IPS DF 19.7 (cell line): ENCODE data around the gene PCDHGB6.
"Not testable (repeated sequence)": the region's sequence is repeated elsewhere in the genome, so short reads cannot be mapped to it uniquely, and the experiment has no call there.

Experiments used
- DNase-seq: peaks from one replicate; pipeline ENCODE4 v3.0.0-alpha.2; 2013; ENCODE audit warnings: low read depth, low spot score

The PCDHGB6 gene

GRCh38 chr5:141417494-141418172 lies 9.8 kb downstream of the PCDHGB6 start, which contains the start of gene PCDHGB7:
Gene PCDHGB7, plus strand, starts transcription at chr5:141417677. Its CDS starts 183 bp downstream, at chr5:141417860.
- DNase-seq: not testable (repeated sequence)

- DNase-seq: no peak
These were observed 11.5 kb downstream of the PCDHGB6 start for GRCh38 chr5:141419074-141419880.

- no peak for DNase-seq
These were observed 13.2 kb downstream of the PCDHGB6 start, which contains the start of gene PCDHGA11 for GRCh38 chr5:141420855-141421488. Gene PCDHGA11, plus strand, starts transcription at chr5:141421051. Its CDS starts 177 bp downstream, at chr5:141421228.

- DNase-seq: no peak
These were observed 13.7 kb downstream of the PCDHGB6 start for GRCh38 chr5:141421489-141421855.

- DNase-seq: no peak
These were observed 15.0 kb downstream of the PCDHGB6 start for GRCh38 chr5:141422742-141423291.

- DNase-seq: no peak
These were observed 20.1 kb downstream of the PCDHGB6 start for GRCh38 chr5:141427783-141428426.

- no peak for DNase-seq
These were observed 22.7 kb downstream of the PCDHGB6 start, which contains the start of gene PCDHGA12 for GRCh38 chr5:141430332-141431113. Gene PCDHGA12, plus strand, starts transcription at chr5:141430507. Its CDS starts 253 bp downstream, at chr5:141430760.

GRCh38 chr5:141431286-141431685 lies 23.5 kb downstream of the PCDHGB6 start:
- no peak for DNase-seq

GRCh38 chr5:141432308-141432707 lies 24.5 kb downstream of the PCDHGB6 start:
- DNase-seq: not testable (repeated sequence)

GRCh38 chr5:141432726-141433125 lies 24.9 kb downstream of the PCDHGB6 start:
- DNase-seq: not testable (repeated sequence)

- DNase-seq: no peak
These were observed 26.2 kb downstream of the PCDHGB6 start for GRCh38 chr5:141434006-141434405.

- no peak for DNase-seq
These were observed 29.4 kb downstream of the PCDHGB6 start for GRCh38 chr5:141437221-141437620.

GRCh38 chr5:141439411-141440141 lies 31.8 kb downstream of the PCDHGB6 start:
- DNase-seq: no peak

GRCh38 chr5:141440341-141440740 lies 32.5 kb downstream of the PCDHGB6 start:
- no peak for DNase-seq

GRCh38 chr5:141441571-141442170 lies 33.9 kb downstream of the PCDHGB6 start:
- no peak for DNase-seq
